ENCODE results near the gene PCIF1.
A peak's percentile ranks its signal among the peaks of the same experiment; 100 is the strongest.
"Not testable (repeated sequence)": the region's sequence is repeated elsewhere in the genome, so short reads cannot be mapped to it uniquely, and the experiment has no call there.

Gene PCIF1

DNA sequence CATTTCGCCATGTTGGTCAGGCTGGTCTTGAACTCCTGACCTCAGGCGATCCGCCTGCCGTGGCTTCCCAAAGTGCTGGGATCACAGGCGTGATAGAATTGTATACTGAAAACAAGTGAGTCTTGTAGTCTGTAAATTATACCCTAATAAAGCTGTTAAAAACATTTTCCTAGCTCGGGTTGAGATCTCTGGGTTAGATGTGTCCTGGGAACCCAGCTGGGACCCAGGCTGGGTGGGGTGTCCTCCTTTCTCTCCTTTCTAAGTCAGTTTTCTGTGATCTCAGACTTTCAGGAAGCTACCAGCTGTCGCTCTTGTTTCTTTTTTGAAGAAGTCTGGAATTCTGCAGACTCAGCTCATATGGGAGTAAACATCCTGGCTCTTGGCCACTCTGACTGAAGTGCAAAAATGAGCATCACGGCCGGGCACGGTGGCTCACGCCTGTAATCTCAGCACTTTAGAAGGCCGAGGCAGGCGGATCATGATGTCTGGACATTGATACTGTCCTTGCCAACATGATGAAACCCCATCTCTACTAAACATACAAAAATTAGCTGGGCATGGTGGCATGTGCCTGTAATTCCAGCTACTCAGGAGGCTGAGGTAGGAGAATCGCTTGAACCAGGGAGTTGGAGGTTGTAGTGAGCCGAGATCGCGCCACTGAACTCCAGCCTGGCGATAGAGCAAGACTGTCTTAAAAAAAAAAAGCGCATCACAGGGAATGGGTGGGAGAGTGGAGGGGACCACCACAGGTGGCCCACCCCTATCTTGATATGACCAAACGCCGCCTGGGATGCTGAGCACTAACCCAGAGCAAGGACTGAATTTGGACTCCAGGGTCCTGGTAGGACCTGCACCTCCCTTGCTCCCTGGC is 9.9 kb upstream of the PCIF1 start:
- DNase-seq (ENCODE audit: low read depth) = peak; percentile 72

GRCh38 chr20:45925821-45926506 is 8.5 kb upstream of the PCIF1 start:
- DNase-seq (ENCODE audit: low read depth) = no peak

DNA sequence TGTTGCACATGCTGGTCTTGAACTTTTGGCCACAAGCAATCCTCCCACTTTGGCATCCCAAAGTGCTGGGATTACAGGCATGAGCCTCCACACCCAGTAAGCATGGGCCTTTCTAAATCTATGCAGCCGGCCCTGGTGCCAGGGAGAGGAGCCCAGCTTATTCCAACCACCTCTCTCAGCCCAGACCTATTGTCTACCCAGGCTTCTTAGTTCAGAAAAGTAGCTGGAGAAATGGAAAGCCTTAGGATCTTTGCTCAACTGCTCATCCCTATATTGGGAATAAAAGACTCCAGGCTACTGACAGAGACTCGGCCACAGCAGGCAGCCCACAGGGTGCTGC is 7.8 kb upstream of the PCIF1 start:
- DNase-seq (ENCODE audit: low read depth) = no peak

GRCh38 chr20:45927071-45927878 is 7.2 kb upstream of the PCIF1 start:
- no peak for DNase-seq (ENCODE audit: low read depth)

DNA sequence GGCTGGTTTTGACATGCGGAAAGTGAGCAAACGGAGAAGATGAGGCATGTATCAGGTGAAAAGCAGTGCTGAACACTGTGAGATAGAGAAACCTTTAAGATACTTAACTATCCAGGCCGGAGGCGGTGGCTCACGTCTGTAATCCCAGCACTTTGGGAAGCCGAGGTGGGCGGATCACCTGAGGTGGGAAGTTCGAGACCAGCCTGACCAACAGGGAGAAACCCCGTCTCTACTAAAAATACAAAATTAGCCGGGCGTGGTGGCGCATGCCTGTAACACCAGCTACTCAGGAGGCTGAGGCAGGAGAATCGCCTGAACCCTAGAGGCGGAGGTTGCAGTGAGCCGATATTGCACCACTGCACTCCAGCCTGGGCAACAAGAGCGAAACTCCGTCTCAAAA is 2.8 kb upstream of the PCIF1 start:
- DNase-seq (ENCODE audit: low read depth) = not testable (repeated sequence)

DNA sequence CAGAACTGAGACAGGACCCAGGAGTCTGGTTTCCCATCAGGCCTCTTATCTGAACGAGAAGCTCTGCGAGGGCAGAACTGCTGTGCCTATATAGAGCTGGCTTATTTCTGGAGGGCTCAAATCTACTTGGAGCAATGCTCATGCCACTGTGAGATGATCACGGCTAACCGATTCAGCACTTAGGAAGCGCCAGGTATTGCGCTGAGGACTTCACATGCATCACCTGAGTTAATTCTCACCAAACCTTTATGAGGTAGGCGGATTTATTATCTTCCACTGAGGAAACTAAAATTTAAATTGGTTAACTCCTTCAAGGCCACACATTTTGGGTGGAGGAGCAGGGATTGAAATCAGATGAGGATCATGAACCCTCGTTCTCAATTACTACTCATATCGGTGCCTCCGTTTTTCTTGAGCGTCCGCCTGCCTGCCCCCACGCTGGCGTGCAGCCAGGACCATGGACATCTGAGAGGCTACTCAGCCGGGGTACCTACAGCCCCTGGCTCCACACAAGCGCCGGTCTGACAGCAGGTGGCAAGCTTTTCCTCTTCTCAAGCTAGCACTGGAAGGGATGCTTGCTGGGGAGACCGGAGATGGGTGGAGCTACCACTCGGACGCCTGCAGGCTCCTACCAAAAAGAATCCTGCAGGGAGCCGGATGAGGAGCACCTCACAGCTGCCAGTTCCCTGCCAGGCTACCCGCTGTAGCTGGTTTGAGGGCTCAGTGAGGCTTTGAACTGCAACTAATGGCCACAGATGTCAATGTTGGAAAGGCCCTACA is 1.0 kb upstream of the PCIF1 start:
- peak; percentile 82 for DNase-seq (ENCODE audit: low read depth)

DNA sequence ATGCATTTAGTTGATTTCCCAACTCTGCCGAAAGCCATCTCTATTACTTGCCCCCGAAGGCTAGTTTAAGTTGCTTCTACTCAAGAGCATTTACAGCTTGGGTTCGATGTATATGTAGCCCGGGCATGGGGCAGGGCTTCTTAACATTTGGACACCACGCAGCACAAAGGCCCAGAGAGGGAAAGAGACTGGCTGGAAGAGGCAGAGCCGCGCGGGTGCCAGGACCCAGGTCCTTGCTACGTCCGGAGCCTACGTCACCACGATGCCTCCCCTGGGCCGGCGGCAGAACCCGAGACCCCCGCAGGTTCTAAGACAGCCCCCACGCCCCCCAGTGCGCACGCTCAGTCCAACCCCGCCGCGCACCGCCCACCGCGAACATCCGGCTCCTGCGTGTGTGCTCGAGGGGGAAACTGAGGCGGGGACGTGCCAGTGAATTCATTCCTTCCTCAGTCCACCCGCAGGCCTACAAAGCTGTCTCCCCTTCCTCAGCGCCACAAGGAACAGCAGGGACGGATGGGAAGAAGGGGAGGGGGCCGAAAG is 367 bp upstream of the PCIF1 start:
- DNase-seq (ENCODE audit: low read depth) = peak; percentile 38

- DNase-seq (ENCODE audit: low read depth) = no peak
Observed at GRCh38 chr20:45935416-45936046, 1.0 kb downstream of the PCIF1 start.

GRCh38 chr20:45937765-45938164 is 3.3 kb downstream of the PCIF1 start:
- peak; percentile 41 for DNase-seq (ENCODE audit: low read depth)

GRCh38 chr20:45938727-45939438 is 4.4 kb downstream of the PCIF1 start:
- no peak for DNase-seq (ENCODE audit: low read depth)

DNA sequence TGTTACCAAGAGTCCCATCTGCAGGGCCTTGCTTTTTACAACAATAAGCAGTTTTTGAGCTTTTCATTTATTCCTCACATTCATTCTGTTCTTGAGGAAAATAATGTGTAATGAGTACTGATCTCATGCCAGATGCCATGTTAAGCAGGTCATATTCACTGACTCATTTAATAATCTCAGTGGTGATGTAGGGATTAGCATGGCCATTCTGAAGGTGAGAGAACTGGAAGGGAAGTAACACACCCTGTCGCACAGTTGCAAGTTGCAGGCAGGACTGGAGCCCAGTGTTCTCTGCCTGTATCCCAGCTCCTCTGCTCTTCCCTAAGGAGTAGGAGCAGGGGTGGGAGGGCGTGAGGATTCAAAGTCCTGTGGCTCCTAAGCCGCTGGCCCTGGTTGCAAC is 5.6 kb downstream of the PCIF1 start:
- no peak for DNase-seq (ENCODE audit: low read depth)

DNA sequence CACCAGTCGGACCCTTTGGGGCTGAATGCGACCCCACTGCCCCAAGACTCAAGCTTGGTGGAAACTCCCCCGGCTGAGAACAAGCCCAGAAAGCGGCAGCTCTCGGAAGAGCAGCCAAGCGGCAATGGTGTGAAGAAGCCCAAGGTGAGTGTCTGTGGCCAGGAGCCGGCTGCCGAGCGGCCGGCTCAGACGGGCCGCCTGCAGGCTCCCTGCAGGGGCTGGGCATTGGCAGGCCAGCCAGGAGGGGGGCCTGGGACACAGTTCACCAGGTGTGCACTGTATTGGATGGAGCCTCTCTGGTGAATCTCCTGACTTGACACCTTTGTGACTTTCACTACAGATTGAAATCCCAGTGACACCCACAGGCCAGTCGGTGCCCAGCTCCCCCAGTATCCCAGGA is 6.0 kb downstream of the PCIF1 start:
- no peak for DNase-seq (ENCODE audit: low read depth)

GRCh38 chr20:45943613-45944012 is 9.1 kb downstream of the PCIF1 start:
- DNase-seq (ENCODE audit: low read depth) = no peak

DNA sequence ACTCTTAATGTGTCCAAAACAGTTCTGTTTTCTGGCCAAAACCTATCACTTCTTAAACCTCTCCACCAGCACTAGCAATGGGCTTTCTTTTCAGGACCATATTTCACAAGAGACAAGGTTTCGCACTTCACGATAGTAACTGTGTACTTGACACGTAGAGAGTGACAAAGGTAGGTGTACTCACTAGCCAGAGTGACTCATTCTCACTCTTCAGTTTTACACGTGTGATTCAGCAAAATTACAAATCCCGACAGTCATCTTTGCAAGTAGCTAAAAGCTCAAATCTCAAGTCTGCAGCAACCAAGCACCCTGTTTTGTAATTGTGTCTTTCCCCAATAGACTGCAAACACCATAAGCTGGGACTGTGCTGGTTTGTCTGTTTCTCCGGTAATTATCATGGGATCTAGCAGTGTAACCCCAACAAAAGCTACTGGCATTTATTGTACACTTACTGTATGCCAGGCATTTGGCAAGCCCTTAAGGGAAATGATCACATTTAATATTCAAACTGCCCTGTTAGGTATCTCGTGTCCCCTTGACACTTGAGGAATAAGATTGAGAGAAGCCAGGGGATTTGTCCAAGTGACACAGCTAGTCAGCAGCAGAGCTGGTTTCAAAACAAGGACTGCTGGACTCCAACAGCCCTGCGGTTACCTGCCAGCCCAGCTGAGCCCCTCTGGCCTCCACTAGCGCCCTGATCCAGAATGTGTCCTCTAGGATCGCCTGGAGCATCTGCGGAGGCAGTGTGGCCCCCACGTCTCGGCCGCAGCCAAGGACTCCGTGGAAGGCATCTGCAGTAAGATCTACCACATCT is 9.9 kb downstream of the PCIF1 start:
- peak; percentile 81 for DNase-seq (ENCODE audit: low read depth)

- DNase-seq (ENCODE audit: low read depth) = no peak
Observed at GRCh38 chr20:45944965-45945677, 10.6 kb downstream of the PCIF1 start.

- DNase-seq (ENCODE audit: low read depth) = peak; percentile 69
Observed at GRCh38 chr20:45945678-45946148, 11.2 kb downstream of the PCIF1 start.

DNA sequence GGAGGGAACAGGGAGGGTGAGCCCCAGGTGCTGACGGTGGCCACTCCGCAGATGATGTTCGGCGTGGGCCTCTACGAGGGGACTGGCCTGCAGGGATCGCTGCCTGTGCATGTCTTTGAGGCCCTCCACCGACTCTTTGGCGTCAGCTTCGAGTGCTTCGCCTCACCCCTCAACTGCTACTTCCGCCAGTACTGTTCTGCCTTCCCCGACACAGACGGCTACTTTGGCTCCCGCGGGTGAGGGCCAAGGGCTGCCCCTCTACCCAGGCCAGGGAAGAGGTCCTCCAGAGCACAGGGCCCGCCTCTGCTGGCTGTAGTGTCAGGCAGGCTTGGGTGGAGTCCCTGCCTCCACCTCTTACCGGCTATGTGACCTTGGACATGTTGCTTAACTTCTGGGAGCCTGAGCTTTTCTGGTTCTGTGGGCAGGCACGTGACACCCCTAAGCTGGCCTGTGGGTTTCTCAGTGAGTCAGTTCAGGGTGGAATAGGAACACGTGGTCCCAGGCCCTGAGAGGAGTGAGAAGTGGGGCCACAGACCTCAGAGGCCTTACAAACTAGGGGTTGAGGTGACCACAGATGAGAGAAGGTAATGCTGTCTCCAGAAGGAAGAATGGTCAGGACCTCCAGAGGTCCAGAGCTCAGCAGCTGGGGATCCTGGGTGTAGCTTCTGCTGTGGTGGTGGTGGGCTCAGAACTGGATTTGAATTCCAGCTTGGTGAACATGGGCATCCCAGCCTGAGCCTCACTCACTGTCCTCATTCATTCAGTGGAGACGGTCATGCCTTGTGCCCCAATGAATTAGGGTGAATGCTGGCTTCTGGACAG is 11.9 kb downstream of the PCIF1 start:
- DNase-seq (ENCODE audit: low read depth) = peak; percentile 97

All from iris pigment epithelial cell (primary cell).